Measurements from ENCODE around the gene TSPAN18.

Gene TSPAN18

DNA sequence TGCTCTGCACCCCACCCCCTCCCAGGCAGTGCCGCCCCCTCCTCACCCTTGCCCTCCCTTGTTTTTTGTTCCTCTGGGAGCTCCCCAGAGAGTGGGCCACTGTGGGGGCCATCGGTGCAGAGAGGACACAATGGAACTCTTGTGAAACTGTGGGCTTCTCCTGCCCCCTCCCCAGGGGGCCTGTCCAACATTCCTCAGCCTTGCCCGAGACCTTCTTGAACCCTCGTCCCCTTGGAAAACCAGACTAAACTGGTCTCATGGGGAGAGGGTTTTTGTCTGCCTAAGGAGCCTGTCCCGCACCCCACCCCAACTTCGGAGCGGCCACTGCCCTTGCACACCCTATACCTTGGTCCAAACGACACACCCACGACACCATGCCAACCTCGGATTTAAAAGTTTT is 72.2 kb downstream of the TSPAN18 start:
- no peak overlapping the region for H3K4me3 ChIP-seq (ENCODE audit: low read depth, low read length)
- in situ Hi-C loops (cut with HindIII; ENCODE audit: low pct_ligation_motif_present, low sequenced_read_pairs) = no loop called here
- TF ChIP-seq, protein P1, sequence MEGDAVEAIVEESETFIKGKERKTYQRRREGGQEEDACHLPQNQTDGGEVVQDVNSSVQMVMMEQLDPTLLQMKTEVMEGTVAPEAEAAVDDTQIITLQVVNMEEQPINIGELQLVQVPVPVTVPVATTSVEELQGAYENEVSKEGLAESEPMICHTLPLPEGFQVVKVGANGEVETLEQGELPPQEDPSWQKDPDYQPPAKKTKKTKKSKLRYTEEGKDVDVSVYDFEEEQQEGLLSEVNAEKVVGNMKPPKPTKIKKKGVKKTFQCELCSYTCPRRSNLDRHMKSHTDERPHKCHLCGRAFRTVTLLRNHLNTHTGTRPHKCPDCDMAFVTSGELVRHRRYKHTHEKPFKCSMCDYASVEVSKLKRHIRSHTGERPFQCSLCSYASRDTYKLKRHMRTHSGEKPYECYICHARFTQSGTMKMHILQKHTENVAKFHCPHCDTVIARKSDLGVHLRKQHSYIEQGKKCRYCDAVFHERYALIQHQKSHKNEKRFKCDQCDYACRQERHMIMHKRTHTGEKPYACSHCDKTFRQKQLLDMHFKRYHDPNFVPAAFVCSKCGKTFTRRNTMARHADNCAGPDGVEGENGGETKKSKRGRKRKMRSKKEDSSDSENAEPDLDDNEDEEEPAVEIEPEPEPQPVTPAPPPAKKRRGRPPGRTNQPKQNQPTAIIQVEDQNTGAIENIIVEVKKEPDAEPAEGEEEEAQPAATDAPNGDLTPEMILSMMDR (IDR thresholded peaks at IDR 0.05; ENCODE audit: low read depth, low read length, missing control alignments) = no peak
- H3K27ac ChIP-seq = no peak overlapping the region
- DNase-seq = no peak
- H3K36me3 ChIP-seq (replicated peaks) = no peaks in the 10 kb centered on the region
- peaks cover 56% of the 10 kb centered on the region for H3K27me3 ChIP-seq (replicated peaks)

DNA sequence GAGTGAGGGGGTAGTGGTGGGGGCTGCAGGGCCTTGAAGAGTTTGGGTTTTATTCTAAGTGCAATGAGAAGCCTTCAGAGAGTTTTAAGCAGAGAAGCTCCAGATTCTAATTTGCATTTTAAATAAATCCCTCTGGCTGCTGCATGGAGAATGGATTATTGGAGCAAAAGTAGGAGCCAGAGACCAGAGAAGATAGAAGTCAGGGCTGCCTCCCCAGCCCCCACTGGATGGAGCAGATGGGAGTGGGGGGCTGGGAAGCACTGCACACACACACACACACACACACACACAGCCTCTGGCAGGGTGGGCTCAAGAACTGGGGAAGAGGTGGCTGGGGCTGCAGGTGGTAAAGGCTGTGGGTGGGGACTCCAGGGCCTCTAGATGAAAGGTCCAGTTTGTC is 75.6 kb downstream of the TSPAN18 start:
- no peak for DNase-seq
- in situ Hi-C loops (cut with HindIII; ENCODE audit: low pct_ligation_motif_present, low sequenced_read_pairs) = no loop called here
- Histone ChIP-seq H3K4me3 (ENCODE audit: low read depth, low read length) (no peak overlapping the region), H3K27ac (no peak overlapping the region), H3K36me3 (replicated peaks) (no peaks in the 10 kb centered on the region), H3K27me3 (replicated peaks) (peaks cover 55% of the 10 kb centered on the region)
- TF ChIP-seq, protein P1 (IDR thresholded peaks at IDR 0.05; ENCODE audit: low read depth, low read length, missing control alignments) = no peak

DNA sequence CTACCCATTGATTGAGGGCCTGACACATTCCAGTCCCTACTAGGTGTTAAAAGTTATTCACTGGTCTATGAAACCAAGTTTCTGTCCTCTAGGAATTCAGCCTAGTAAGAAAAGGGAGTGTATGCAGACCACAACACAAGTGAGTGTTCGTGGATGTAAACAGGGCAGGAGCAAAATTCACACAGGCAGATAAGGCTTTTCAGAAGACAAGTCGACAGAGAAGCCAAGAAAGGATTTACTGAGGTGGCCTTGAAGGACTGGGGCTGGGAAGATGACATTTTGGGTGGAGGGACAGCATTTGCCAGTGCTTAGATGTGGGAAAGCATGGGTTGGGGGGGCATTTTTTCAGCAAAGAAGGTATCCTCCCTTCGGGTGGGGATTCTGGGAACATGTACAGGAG is 76.2 kb downstream of the TSPAN18 start:
- TF ChIP-seq, protein P1 (IDR thresholded peaks at IDR 0.05; ENCODE audit: low read depth, low read length, missing control alignments) = no peak
- Histone ChIP-seq H3K27ac (no peak overlapping the region), H3K4me3 (ENCODE audit: low read depth, low read length) (no peak overlapping the region), H3K27me3 (replicated peaks) (peaks cover 55% of the 10 kb centered on the region), H3K36me3 (replicated peaks) (no peaks in the 10 kb centered on the region)
- DNase-seq = no peak
- in situ Hi-C loops (cut with HindIII; ENCODE audit: low pct_ligation_motif_present, low sequenced_read_pairs) = no loop called here

DNA sequence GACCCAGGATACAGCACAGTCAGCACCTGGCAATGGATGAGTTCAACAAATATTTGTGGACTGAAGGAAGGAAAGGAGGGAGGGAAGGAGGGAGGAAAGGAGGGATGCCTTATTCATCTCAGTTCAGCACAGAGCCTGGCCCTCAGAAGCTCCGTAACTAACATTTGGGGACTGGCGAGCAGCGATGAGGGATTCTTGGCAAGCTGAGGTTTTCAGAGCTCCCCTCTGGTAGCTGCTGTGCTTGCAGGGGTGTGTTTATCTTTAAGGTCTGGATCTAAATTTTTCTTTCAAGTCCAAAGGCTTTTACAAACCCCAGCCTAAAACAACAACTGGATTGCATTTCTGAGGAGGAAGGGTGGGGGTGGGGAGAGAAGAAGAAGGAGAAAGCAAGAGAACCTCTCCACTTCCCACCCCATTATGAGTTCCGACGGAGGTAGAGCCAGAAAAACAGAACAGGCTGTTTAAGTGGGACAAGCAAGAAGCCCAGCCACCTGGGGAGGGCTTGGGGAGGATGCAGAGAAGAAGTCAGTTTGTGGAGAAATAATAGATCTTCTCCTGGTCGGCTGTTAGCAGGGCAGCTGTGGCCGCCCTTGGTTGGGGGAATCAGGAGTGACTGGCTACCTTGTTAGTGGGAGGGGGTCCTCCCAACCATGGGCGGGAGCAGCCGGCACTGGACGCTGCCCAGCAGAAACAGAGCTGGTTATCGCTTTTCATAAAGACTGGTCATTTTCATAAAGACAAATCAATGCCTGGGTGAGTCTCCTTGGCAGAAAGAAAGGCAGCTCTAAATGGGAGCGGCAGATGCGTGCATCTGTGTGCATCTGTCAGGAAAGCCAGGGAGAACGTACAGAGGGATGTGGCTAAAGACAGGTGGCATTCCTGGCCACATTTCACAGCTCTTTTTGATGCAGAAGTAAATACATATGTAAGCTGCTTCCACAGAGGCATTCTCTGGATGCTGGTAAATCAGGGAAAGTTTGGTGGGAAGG is 78.0 kb downstream of the TSPAN18 start:
- TF ChIP-seq, protein P1 (IDR thresholded peaks at IDR 0.05; ENCODE audit: low read depth, low read length, missing control alignments) = no peak
- H3K27me3 ChIP-seq (replicated peaks) = peaks cover 67% of the 10 kb centered on the region
- DNase-seq = no peak
- H3K36me3 ChIP-seq (replicated peaks) = no peaks in the 10 kb centered on the region
- no peak overlapping the region for H3K27ac ChIP-seq
- in situ Hi-C loops (cut with HindIII; ENCODE audit: low pct_ligation_motif_present, low sequenced_read_pairs) = no loop called here
- H3K4me3 ChIP-seq (ENCODE audit: low read depth, low read length) = no peak overlapping the region

DNA sequence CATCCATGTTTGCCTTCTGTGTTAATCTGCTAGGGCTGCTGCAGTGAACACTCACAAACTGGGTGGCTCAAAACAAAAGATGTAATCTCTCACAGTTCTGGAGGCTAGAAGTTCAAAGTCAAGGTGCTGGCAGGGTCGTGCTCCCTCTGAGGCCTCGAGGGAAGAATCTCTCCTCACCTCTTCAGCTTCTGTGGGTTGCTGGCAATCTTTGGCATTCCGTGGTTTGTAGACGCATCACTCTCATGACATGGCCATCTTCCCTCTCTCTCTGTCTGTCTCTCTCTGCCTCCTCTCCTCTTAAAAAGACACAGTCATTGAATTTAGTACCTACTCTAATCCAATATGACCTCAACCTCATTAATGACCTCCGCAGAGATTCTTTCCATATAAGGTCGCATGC is 78.8 kb downstream of the TSPAN18 start:
- Histone ChIP-seq H3K4me3 (ENCODE audit: low read depth, low read length) (no peak overlapping the region), H3K27me3 (replicated peaks) (peaks cover 63% of the 10 kb centered on the region), H3K36me3 (replicated peaks) (no peaks in the 10 kb centered on the region), H3K27ac (no peak overlapping the region)
- no peak for DNase-seq
- in situ Hi-C loops (cut with HindIII; ENCODE audit: low pct_ligation_motif_present, low sequenced_read_pairs) = no loop called here
- TF ChIP-seq, protein P1 (IDR thresholded peaks at IDR 0.05; ENCODE audit: low read depth, low read length, missing control alignments) = no peak

Measured in brain microvascular endothelial cell (primary cell).